Right lobe of liver (tissue), 4 donors: ENCODE results near the gene AMER1.
A peak's percentile ranks its signal among the peaks of the same experiment; 100 is the strongest.

Experiments
- CTCF ChIP-seq, 4 donors: fragments of 200-600 bp in 3 of 4; fragments of 450-650 bp in 1 of 4; IDR thresholded peaks; one replicate each; pipeline versions ENCODE4 v1.5.1 to v1.8.0; 2016 to 2022; ENCODE audit warnings: antibody characterized with exemption in 4 of 4, mild to moderate bottlenecking in 2 of 4
- POLR2A ChIP-seq: fragments of 450-650 bp; IDR thresholded peaks from one replicate; pipeline ENCODE4 v1.6.1; 2017; ENCODE audit warnings: antibody characterized with exemption, mild to moderate bottlenecking
- donor health status: DM: no; HTN: no; CAD: no.
- donor health status: DM: no; HTN: no; CAD: no.
- donor health status: DM: no; HTN: yes; CAD: no.

GRCh38 chrX:64205735-64206501 is 410 bp upstream of the AMER1 start:
- TF ChIP-seq CTCF (IDR thresholded peaks at IDR 0.05) (peak in 1 of 4 donors; percentile 12), POLR2A (peak; percentile 88)
